ENCODE data around the gene NAA30. TPM values are rescaled to one million over a fixed set of nuclear protein-coding genes. Genes with fewer than 3 reads are reported as not detected.

The NAA30 gene
- total RNA-seq, 4 donors from 2014 or later = 11.6 to 17.7 (median 16.7) TPM

DNA sequence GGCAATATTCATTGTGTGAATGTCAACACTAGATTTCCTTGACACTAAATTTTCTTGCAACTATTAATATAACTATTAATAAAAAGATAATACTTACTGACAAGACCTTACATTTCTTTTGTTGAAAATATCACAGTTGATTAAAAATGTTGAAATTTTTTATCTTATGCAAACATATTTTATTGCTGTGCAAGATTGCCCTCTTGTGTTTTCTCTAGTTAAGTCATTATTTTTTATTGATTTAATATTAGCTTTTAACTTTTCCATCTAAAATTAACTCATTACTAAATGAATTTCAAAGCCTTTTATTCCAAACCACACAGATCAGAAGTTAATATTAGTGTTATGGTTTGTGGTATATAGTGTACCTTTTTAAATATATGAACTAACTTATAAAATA, 11.7 kb upstream of the NAA30 start:
- no peak overlapping the region for H3K27ac ChIP-seq
- DNase-seq (ENCODE audit: low spot score in 2 of 2) = no peak
- TF ChIP-seq POLR2AphosphoS5 (IDR thresholded peaks at IDR 0.05) (no peak), EP300 (IDR thresholded peaks at IDR 0.05) (no peak), POLR2A (IDR thresholded peaks at IDR 0.05) (no peak)
- TF ChIP-seq, protein P1, sequence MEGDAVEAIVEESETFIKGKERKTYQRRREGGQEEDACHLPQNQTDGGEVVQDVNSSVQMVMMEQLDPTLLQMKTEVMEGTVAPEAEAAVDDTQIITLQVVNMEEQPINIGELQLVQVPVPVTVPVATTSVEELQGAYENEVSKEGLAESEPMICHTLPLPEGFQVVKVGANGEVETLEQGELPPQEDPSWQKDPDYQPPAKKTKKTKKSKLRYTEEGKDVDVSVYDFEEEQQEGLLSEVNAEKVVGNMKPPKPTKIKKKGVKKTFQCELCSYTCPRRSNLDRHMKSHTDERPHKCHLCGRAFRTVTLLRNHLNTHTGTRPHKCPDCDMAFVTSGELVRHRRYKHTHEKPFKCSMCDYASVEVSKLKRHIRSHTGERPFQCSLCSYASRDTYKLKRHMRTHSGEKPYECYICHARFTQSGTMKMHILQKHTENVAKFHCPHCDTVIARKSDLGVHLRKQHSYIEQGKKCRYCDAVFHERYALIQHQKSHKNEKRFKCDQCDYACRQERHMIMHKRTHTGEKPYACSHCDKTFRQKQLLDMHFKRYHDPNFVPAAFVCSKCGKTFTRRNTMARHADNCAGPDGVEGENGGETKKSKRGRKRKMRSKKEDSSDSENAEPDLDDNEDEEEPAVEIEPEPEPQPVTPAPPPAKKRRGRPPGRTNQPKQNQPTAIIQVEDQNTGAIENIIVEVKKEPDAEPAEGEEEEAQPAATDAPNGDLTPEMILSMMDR (IDR thresholded peaks at IDR 0.05) = no peak
- no peak overlapping the region for H3K4me3 ChIP-seq
- no peaks in the 10 kb centered on the region for H3K4me1 ChIP-seq
- no peaks in the 10 kb centered on the region for H3K36me3 ChIP-seq
- no peaks in the 10 kb centered on the region for H3K27me3 ChIP-seq
- H3K9me3 ChIP-seq = no peaks in the 10 kb centered on the region

DNA sequence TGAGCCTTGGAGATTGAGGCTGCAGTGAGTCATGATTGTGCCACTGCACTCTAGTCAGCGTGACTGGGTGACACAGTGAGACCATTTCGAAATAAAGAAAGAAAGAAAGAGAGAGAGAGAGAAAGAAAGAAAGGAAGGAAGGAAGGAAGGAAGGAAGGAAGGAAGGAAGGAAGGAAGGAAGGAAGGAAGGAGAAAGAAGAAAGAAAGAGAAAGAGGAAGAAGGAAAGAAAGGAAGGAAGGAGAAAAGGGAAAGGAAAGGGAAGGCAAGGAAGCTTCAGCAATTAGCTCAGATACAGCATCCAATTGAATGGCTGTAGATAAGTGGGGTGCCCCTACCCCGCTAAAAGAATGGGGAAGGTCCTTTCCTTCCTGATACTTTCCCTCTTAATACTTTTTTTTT, 9.5 kb upstream of the NAA30 start:
- DNase-seq (ENCODE audit: low spot score in 2 of 2) = no peak
- WGBS = 89% methylated on average over 3 of the region's 3 CpGs
- TF ChIP-seq, protein P1 (IDR thresholded peaks at IDR 0.05) = no peak
- TF ChIP-seq POLR2A (IDR thresholded peaks at IDR 0.05) = no peak
- no peaks in the 10 kb centered on the region for H3K4me1 ChIP-seq
- H3K27ac ChIP-seq = no peak overlapping the region
- no peaks in the 10 kb centered on the region for H3K9me3 ChIP-seq
- no peak overlapping the region for H3K4me3 ChIP-seq
- H3K36me3 ChIP-seq = no peaks in the 10 kb centered on the region
- H3K27me3 ChIP-seq = no peaks in the 10 kb centered on the region

DNA sequence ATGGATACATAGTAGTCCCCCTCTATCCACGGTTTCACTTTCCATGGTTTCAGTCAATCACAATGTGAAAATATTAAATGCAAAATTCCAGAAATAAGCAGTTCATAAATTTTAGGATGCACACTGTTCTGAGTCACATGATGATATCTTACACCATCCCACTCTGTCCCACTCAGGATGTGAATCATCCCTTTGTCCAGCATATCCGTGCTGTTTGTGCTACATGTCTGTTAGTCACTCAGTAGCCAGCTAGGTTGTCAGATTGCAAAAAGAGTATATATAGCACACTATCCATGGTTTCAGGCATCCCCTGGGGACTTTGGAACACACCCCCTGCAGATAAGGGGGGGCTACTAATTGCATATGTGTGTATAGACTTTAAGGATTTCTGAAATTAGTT, 8.1 kb upstream of the NAA30 start:
- Histone ChIP-seq H3K27me3 (no peaks in the 10 kb centered on the region), H3K27ac (no peak overlapping the region), H3K9me3 (no peaks in the 10 kb centered on the region), H3K4me3 (no peak overlapping the region), H3K4me1 (no peaks in the 10 kb centered on the region), H3K36me3 (no peaks in the 10 kb centered on the region)
- TF ChIP-seq, protein P1 (IDR thresholded peaks at IDR 0.05) = no peak
- TF ChIP-seq EP300 (IDR thresholded peaks at IDR 0.05) (no peak), POLR2A (IDR thresholded peaks at IDR 0.05) (no peak), POLR2AphosphoS5 (IDR thresholded peaks at IDR 0.05) (no peak)
- DNase-seq (ENCODE audit: low spot score in 2 of 2) = no peak
- WGBS = 74% methylated on average over 2 of the region's 2 CpGs

DNA sequence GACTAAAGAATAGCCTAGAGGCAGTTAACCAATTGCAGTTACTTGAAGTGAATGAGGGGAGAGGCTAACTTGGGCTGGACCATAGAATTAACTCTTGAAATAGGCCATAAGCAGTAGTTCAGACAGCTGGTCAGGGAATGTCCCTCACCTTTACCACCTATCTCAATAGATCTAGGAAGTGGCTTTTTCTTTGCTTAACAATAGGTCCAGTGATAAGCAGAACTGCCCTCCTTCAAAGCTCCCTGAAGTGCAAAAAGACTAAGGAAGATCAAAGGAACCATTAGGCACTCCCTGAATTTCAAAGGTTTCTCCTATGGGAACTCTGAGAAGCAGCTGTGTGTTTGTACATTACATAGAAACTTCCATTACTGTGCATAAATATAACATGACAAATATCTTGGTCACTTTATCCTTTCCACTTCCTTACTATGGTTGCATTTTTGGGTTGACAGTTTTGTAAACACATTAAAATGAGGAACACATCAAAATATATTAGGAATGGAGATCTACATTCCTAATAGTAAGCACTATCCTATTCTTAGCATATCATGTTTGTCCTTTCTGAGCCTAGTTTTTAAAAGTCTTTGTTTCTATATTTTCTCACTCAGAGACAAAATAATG, 7.2 kb upstream of the NAA30 start:
- Histone ChIP-seq H3K36me3 (no peaks in the 10 kb centered on the region), H3K4me3 (no peak overlapping the region), H3K27me3 (no peaks in the 10 kb centered on the region), H3K4me1 (no peaks in the 10 kb centered on the region), H3K27ac (no peak overlapping the region), H3K9me3 (no peaks in the 10 kb centered on the region)
- no peak for TF ChIP-seq POLR2AphosphoS5 (IDR thresholded peaks at IDR 0.05)
- no peak for TF ChIP-seq POLR2A (IDR thresholded peaks at IDR 0.05)
- no peak for TF ChIP-seq EP300 (IDR thresholded peaks at IDR 0.05)
- TF ChIP-seq, protein P1 (IDR thresholded peaks at IDR 0.05) = no peak
- no peak for DNase-seq (ENCODE audit: low spot score in 2 of 2)

DNA sequence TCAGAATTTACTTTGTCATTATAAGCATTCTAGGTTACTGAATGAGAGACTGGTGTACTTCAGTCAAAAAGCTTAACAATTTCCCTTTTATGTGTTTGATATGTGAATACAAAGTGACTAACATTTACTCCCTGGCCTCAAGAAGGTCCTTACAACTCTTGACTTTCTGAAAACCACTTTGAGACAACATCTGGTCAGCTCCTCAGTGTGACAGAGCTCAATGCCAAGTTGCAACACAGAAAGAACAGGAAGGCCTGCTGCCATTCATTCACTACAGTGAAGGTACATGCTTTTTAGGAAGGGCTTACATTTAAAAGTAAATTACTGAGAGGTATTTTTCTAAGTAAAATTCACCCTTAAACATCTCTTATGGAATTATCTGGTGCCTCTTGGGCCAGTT, 2.3 kb upstream of the NAA30 start:
- no peak for DNase-seq (ENCODE audit: low spot score in 2 of 2)

More for the DNA sequence above, 2.3 kb upstream of the NAA30 start:
- Histone ChIP-seq H3K27me3 (no peaks in the 10 kb centered on the region), H3K27ac (no peak overlapping the region), H3K36me3 (no peaks in the 10 kb centered on the region), H3K9me3 (no peaks in the 10 kb centered on the region), H3K4me1 (peaks cover 22% of the 10 kb centered on the region), H3K4me3 (no peak overlapping the region)
- TF ChIP-seq POLR2A (IDR thresholded peaks at IDR 0.05) = no peak
- TF ChIP-seq, protein P1 (IDR thresholded peaks at IDR 0.05) = no peak
- TF ChIP-seq POLR2AphosphoS5 (IDR thresholded peaks at IDR 0.05) = no peak

All from suprapubic skin (tissue), 4 donors.